ENCODE data around the gene EFNA3. TPM values are rescaled to one million over a fixed set of nuclear protein-coding genes. Genes with fewer than 3 reads are reported as not detected.

EFNA3 gene
- polyA plus RNA-seq, 1 donor: 6.1 TPM

GRCh38 chr1:155128755-155129473 is 50.3 kb downstream of the EFNA3 start:
- no peak for DNase-seq

GRCh38 chr1:155130272-155131006 is 51.8 kb downstream of the EFNA3 start:
- no peak for DNase-seq

DNA sequence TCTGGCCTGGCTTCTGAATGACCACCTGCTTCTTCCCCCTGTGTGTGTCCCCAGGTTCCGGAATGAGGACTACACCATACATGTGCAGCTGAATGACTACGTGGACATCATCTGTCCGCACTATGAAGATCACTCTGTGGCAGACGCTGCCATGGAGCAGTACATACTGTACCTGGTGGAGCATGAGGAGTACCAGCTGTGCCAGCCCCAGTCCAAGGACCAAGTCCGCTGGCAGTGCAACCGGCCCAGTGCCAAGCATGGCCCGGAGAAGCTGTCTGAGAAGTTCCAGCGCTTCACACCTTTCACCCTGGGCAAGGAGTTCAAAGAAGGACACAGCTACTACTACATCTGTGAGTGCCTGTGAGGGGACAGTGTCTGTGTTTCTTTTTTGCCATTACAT is 52.6 kb downstream of the EFNA3 start:
- DNase-seq: no peak

DNA sequence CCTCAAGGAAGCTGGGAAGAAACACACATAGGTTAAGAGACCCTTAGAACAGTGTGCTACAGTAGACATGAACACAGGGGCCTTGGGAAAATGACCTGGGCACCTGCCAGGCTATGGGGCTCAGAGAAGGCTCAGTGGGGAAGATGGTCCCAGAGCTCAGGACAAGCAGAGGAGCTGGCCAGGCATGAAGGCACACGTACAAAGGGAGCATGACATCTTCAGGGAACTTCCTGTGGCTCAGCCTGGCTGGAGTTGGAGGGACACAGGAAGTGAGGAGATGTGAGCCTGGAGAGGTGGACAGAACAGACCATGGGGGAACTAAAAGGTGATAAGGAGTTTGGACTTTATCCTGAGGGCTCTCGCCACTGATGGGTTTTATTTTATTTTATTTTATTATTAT is 53.2 kb downstream of the EFNA3 start:
- DNase-seq: no peak

DNA sequence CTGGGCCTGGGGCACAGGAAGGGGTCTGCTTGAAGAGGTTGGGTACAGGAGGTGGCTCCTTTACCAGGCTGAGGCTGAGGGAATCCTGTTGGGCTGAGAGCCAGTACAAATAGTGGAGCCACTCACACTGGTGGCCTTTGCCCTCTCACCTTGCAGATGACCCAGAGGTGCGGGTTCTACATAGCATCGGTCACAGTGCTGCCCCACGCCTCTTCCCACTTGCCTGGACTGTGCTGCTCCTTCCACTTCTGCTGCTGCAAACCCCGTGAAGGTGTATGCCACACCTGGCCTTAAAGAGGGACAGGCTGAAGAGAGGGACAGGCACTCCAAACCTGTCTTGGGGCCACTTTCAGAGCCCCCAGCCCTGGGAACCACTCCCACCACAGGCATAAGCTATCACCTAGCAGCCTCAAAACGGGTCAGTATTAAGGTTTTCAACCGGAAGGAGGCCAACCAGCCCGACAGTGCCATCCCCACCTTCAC is 55.2 kb downstream of the EFNA3 start:
- no peak for DNase-seq

- no peak for DNase-seq
Measured at GRCh38 chr1:155134322-155134721, 55.7 kb downstream of the EFNA3 start.

DNA sequence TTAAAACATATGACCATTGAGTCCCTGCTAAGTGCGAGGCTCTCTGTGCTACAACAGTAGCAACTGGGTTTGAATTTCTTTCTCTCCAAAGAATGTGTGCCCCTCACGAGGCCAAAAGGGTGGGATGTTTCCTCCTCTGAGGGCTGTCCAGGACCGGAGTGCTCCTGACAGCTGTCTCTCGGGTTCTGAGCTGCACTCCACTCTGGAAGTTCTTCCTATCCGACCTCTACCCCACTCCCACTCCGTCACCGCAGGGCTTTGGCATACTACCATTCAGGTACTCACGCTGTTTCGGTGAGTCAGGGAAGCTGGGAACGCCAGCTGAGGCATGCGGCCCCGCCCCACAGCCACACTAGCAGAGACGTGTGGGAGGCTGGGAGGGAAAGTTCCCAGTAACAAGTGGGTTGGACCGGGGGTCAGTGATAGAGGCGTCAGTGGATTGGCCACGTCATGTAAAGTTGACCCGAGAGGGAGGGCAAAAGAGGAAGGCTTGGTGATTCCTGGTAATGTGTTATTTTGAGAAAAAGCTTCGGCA is 56.3 kb downstream of the EFNA3 start:
- DNase-seq: peak; percentile 77

GRCh38 chr1:155135415-155136028 is 56.9 kb downstream of the EFNA3 start, which contains the start of gene SLC50A1:
Gene SLC50A1, plus strand, starts transcription at chr1:155135852. Its CDS starts 60 bp downstream, at chr1:155135912.
- DNase-seq: peak; percentile 91

DNA sequence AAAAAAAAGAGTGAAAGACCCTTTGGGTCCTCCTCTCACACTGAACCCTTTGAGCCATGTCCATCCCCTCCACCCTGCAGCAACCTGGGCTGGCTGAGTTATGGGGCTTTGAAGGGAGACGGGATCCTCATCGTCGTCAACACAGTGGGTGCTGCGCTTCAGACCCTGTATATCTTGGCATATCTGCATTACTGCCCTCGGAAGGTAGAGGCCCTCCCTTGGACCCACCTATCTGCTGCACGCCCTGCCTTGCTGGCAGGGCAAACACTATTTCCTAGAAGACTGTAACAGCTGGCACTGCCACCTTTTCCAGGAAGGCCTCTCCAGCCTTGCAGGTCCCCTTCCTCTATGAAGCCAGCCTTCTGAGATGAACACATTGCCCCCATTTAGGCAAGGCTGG is 58.1 kb downstream of the EFNA3 start:
- no peak for DNase-seq

Other genes starting within 250 kb of the EFNA3 start
- gene KCNN3, start 208.6 kb upstream of the EFNA3 start, polyA plus RNA-seq (ENCODE audit: insufficient read length): 2.3 TPM
- gene PMVK, start 142.1 kb upstream of the EFNA3 start, polyA plus RNA-seq (ENCODE audit: insufficient read length): 34.9 TPM
- gene PBXIP1, start 122.7 kb upstream of the EFNA3 start, polyA plus RNA-seq (ENCODE audit: insufficient read length): 59.6 TPM
- 42.6 TPM for gene PYGO2, start 117.1 kb upstream of the EFNA3 start, polyA plus RNA-seq (ENCODE audit: insufficient read length)
- gene SHC1, start 108.1 kb upstream of the EFNA3 start, polyA plus RNA-seq (ENCODE audit: insufficient read length): 84.1 TPM
- 110 TPM for gene CKS1B, start 104.2 kb upstream of the EFNA3 start, polyA plus RNA-seq (ENCODE audit: insufficient read length)
- 32.4 TPM for gene FLAD1, start 95.5 kb upstream of the EFNA3 start, polyA plus RNA-seq (ENCODE audit: insufficient read length)
- 0.93 TPM for gene LENEP, start 85.3 kb upstream of the EFNA3 start, polyA plus RNA-seq (ENCODE audit: insufficient read length)
- gene ZBTB7B, start 76.0 kb upstream of the EFNA3 start, polyA plus RNA-seq (ENCODE audit: insufficient read length): 11.5 TPM
- 2.5 TPM for gene DCST2, start 45.1 kb upstream of the EFNA3 start, polyA plus RNA-seq (ENCODE audit: insufficient read length)
- 0.58 TPM for gene DCST1, start 45.0 kb upstream of the EFNA3 start, polyA plus RNA-seq (ENCODE audit: insufficient read length)
- gene ADAM15, start 27.5 kb upstream of the EFNA3 start, polyA plus RNA-seq (ENCODE audit: insufficient read length): 41.9 TPM
- 20.2 TPM for gene EFNA4, start 15.1 kb upstream of the EFNA3 start, polyA plus RNA-seq (ENCODE audit: insufficient read length)
- gene EFNA1, start 49.0 kb downstream of the EFNA3 start, polyA plus RNA-seq (ENCODE audit: insufficient read length): 56.0 TPM
- 57.8 TPM for gene SLC50A1, start 57.0 kb downstream of the EFNA3 start, polyA plus RNA-seq (ENCODE audit: insufficient read length)
- gene DPM3, start 61.7 kb downstream of the EFNA3 start, polyA plus RNA-seq (ENCODE audit: insufficient read length): 26.9 TPM
- gene KRTCAP2, start 94.5 kb downstream of the EFNA3 start, polyA plus RNA-seq (ENCODE audit: insufficient read length): 134 TPM
- 4.4 TPM for gene TRIM46, start 95.0 kb downstream of the EFNA3 start, polyA plus RNA-seq (ENCODE audit: insufficient read length)
- 49.6 TPM for gene THBS3, start 129.1 kb downstream of the EFNA3 start, polyA plus RNA-seq (ENCODE audit: insufficient read length)
- 40.7 TPM for gene MTX1, start 129.9 kb downstream of the EFNA3 start, polyA plus RNA-seq (ENCODE audit: insufficient read length)
- 23.6 TPM for gene ENTREP3, start 176.6 kb downstream of the EFNA3 start, polyA plus RNA-seq (ENCODE audit: insufficient read length)
- 55.7 TPM for gene SCAMP3, start 183.5 kb downstream of the EFNA3 start, polyA plus RNA-seq (ENCODE audit: insufficient read length)
- 87.6 TPM for gene CLK2, start 194.7 kb downstream of the EFNA3 start, polyA plus RNA-seq (ENCODE audit: insufficient read length)
- 13.9 TPM for gene HCN3, start 198.6 kb downstream of the EFNA3 start, polyA plus RNA-seq (ENCODE audit: insufficient read length)
- 7.6 TPM for gene PKLR, start 222.6 kb downstream of the EFNA3 start, polyA plus RNA-seq (ENCODE audit: insufficient read length)
- gene FDPS, start 230.0 kb downstream of the EFNA3 start, polyA plus RNA-seq (ENCODE audit: insufficient read length): 179 TPM
- 34.3 TPM for gene RUSC1, start 242.1 kb downstream of the EFNA3 start, polyA plus RNA-seq (ENCODE audit: insufficient read length)